Smooth muscle cell (in vitro differentiated cells): ENCODE results near the gene CRKL. TPM values are rescaled to one million over a fixed set of nuclear protein-coding genes. Genes with fewer than 3 reads are reported as not detected.

Experiments
- DNase-seq: peaks from one replicate; lab custom pipeline; 2025; ENCODE audit not compliant: unreplicated experiment; lab: John Stamatoyannopoulos, UW
- H2AFZ ChIP-seq: fragments of 200-600 bp; sonication (generic); 2 replicates; pipeline ENCODE4 v1.6.0; 2016; ENCODE audit warnings: antibody characterized with exemption, low read depth, mild to moderate bottlenecking
- H3F3A ChIP-seq: fragments of 200-600 bp; sonication (generic); 2 replicates; pipeline ENCODE4 v1.6.0; 2017; ENCODE audit warnings: antibody characterized with exemption, low read depth
- H3K27ac ChIP-seq: fragments of 200-600 bp; sonication (generic); 2 replicates; pipeline ENCODE4 v1.5.1; 2016; ENCODE audit warnings: low read depth, mild to moderate bottlenecking
- H3K27me3 ChIP-seq: fragments of 200-600 bp; sonication (generic); 2 replicates; pipeline ENCODE4 v1.6.1; 2016; ENCODE audit warnings: low read depth, mild to moderate bottlenecking
- H3K36me3 ChIP-seq: fragments of 200-600 bp; sonication (generic); 2 replicates; pipeline ENCODE4 v1.5.1; 2016; ENCODE audit warnings: low read depth
- H3K4me1 ChIP-seq: fragments of 200-600 bp; sonication (generic); 2 replicates; pipeline ENCODE4 v1.5.1; 2016; ENCODE audit warnings: low read depth
- H3K4me2 ChIP-seq: fragments of 200-600 bp; sonication (generic); 2 replicates; pipeline ENCODE4 v1.6.0; 2016; ENCODE audit warnings: mild to moderate bottlenecking
- H3K4me3 ChIP-seq: fragments of 200-600 bp; sonication (generic); 2 replicates; pipeline ENCODE4 v1.5.1; 2016; ENCODE audit warnings: mild to moderate bottlenecking
- H3K79me2 ChIP-seq: fragments of 200-600 bp; sonication (generic); 2 replicates; pipeline ENCODE4 v1.6.0; 2016; ENCODE audit warnings: low read depth, mild to moderate bottlenecking
- H3K9ac ChIP-seq: fragments of 200-600 bp; sonication (generic); 2 replicates; pipeline ENCODE4 v1.6.0; 2016; ENCODE audit warnings: low read depth
- H3K9me3 ChIP-seq: fragments of 200-600 bp; sonication (generic); replicated peaks from 2 replicates; pipeline ENCODE4 v1.5.1; 2016; ENCODE audit warnings: low read depth
- H4K20me1 ChIP-seq: fragments of 200-600 bp; sonication (generic); 2 replicates; pipeline ENCODE4 v1.6.0; 2016; ENCODE audit warnings: low read depth
- WGBS: methylation state at CpG from one replicate; pipeline ENCODE4 v1.1.7; 2016; ENCODE audit warnings: low lambda C conversion rate; 5-methylcytosine and 5-hydroxymethylcytosine counted together
- polyA plus RNA-seq: library from polyadenylated mRNA; unstranded; fragments of >200 nt; fragmentation: Nextera tagmentation; extraction: Ambion mirVana; gene quantifications from 2 replicates; pipeline ENCODE4 v1.2.1, GENCODE V29; 2016
- total RNA-seq: library from RNA; depleted of rRNA; stranded (reverse); fragments of >200 nt; gene quantifications from 2 replicates; pipeline ENCODE4 v1.2.3, GENCODE V29; 2014
- TF ChIP-seq, protein P1 (sequence below): fragments of 200-600 bp; sonication (generic); IDR thresholded peaks from 2 replicates; pipeline ENCODE4 v1.5.1; 2017; ENCODE audit warnings: borderline replicate concordance, mild to moderate bottlenecking, antibody characterized with exemption; ENCODE audit not compliant: insufficient read depth, poor library complexity, severe bottlenecking

The CRKL gene
- total and polyA plus RNA-seq, 2 experiments from 2014 or later: 26.6 to 40.9 TPM

DNA sequence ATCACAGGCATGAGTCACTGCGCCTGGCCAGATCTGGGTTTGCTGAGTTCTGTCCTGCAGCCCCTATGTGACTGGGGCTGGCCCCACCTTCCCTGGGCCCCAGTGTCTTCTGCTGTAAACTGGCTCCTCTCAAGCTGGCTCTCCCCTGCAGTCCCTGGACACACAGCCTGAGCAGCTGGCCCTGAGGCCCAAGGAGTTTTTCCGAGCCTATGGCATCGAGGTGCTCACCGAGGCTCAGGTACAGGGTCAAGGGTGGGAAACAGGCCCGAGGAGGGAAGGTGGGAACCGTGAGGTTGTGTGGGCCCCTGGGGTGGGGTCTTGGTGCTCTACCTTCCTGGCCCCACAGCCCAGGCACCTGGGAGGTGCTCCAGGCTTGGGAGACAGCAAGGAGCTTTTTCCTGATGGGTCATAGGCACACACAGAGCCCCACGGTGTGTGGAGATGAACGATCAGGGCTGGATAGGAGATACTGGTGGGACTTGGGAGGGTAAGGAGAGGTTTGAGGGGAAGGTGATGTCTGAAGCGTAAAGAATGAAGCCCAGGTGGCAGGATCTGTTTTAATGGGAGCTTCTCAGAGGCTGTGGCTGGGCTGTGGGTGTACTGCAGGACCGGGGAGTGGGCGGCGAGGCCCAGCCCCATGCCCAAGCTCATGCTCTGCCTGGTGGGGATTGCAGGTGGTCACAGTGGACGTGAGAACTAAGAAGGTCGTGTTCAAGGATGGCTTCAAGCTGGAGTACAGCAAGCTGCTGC, 58.5 kb downstream of the CRKL start:
- no peaks in the 10 kb centered on the region for H4K20me1 ChIP-seq
- H3K79me2 ChIP-seq: no peaks in the 10 kb centered on the region
- no peak overlapping the region for H3K27ac ChIP-seq
- no peaks in the 10 kb centered on the region for H3K27me3 ChIP-seq
- 89% methylated on average over 13 of the region's 14 CpGs for WGBS
- no peaks in the 10 kb centered on the region for H3K9me3 ChIP-seq
- H3F3A ChIP-seq: no peaks in the 10 kb centered on the region
- DNase-seq: no peak
- TF ChIP-seq, protein P1, sequence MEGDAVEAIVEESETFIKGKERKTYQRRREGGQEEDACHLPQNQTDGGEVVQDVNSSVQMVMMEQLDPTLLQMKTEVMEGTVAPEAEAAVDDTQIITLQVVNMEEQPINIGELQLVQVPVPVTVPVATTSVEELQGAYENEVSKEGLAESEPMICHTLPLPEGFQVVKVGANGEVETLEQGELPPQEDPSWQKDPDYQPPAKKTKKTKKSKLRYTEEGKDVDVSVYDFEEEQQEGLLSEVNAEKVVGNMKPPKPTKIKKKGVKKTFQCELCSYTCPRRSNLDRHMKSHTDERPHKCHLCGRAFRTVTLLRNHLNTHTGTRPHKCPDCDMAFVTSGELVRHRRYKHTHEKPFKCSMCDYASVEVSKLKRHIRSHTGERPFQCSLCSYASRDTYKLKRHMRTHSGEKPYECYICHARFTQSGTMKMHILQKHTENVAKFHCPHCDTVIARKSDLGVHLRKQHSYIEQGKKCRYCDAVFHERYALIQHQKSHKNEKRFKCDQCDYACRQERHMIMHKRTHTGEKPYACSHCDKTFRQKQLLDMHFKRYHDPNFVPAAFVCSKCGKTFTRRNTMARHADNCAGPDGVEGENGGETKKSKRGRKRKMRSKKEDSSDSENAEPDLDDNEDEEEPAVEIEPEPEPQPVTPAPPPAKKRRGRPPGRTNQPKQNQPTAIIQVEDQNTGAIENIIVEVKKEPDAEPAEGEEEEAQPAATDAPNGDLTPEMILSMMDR: no peak
- H3K4me1 ChIP-seq: peaks cover 15% of the 10 kb centered on the region
- no peak overlapping the region for H3K4me3 ChIP-seq
- H3K36me3 ChIP-seq: no peaks in the 10 kb centered on the region
- H3K9ac ChIP-seq: no peak overlapping the region
- H3K4me2 ChIP-seq: no peak overlapping the region
- no peak overlapping the region for H2AFZ ChIP-seq

DNA sequence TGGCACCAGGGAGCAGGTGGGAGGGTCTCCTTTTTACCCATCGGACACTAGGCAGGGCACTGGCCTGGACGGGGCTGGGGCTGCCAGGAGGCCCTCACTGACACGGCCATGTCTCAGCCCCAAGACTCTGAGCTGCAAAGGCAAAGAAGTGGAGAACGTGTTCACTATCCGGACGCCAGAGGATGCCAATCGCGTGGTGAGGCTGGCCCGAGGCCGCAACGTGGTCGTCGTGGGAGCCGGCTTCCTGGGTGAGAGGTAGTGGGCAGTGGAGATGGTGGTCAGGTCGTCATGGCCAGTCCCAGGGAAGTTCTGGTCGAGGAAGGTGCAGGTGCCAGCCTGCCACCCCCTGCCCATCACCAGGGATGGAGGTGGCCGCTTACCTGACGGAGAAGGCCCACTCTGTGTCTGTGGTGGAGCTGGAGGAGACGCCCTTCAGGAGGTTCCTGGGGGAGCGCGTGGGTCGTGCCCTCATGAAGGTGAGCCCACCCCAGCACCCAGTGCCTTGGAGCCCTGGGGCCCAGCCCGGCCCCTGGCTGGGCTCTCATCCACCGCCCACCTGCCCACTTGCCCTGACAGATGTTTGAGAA, 59.2 kb downstream of the CRKL start:
- no peaks in the 10 kb centered on the region for H3K36me3 ChIP-seq
- H3K79me2 ChIP-seq: no peaks in the 10 kb centered on the region
- no peak overlapping the region for H3K27ac ChIP-seq
- no peak for DNase-seq
- no peaks in the 10 kb centered on the region for H3K27me3 ChIP-seq
- no peaks in the 10 kb centered on the region for H3K9me3 ChIP-seq
- no peaks in the 10 kb centered on the region for H3F3A ChIP-seq
- no peak overlapping the region for H3K4me3 ChIP-seq
- TF ChIP-seq, protein P1: no peak
- H2AFZ ChIP-seq: no peak overlapping the region
- WGBS: 91% methylated on average over 22 of the region's 24 CpGs
- no peak overlapping the region for H3K4me2 ChIP-seq
- peaks cover 16% of the 10 kb centered on the region for H3K4me1 ChIP-seq
- H3K9ac ChIP-seq: no peak overlapping the region
- no peaks in the 10 kb centered on the region for H4K20me1 ChIP-seq

DNA sequence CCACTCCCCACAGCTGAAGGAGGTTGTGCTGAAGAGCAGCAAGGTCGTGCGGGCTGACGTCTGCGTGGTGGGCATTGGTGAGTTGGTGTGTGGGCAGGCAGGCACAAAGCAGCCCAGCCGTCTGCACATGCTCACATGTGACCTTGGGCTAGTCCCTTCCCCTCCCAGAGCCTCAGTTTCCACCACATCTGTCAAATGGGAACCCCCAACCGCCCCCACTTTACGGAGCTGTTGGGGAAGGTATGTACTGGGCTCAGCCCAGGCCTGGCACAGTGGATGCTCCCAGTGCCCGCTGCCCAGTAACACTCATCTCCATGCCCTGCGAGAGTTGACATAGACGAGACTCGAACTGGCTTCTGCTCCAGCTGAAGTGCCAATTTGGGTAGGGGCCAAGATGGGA, 59.8 kb downstream of the CRKL start:
- TF ChIP-seq, protein P1: no peak
- H3K27ac ChIP-seq: no peak overlapping the region
- WGBS: 88% methylated on average over 11 of the region's 11 CpGs
- no peak overlapping the region for H3K4me3 ChIP-seq
- H3K9me3 ChIP-seq: no peaks in the 10 kb centered on the region
- no peaks in the 10 kb centered on the region for H3F3A ChIP-seq
- DNase-seq: no peak
- H3K36me3 ChIP-seq: no peaks in the 10 kb centered on the region
- H3K4me1 ChIP-seq: peaks cover 14% of the 10 kb centered on the region
- H3K9ac ChIP-seq: no peak overlapping the region
- H2AFZ ChIP-seq: no peak overlapping the region
- no peaks in the 10 kb centered on the region for H3K27me3 ChIP-seq
- no peaks in the 10 kb centered on the region for H3K79me2 ChIP-seq
- H4K20me1 ChIP-seq: no peaks in the 10 kb centered on the region
- no peak overlapping the region for H3K4me2 ChIP-seq
